Testis (tissue), 3 donors: ENCODE data around the gene PALM2AKAP2. TPM values are rescaled to one million over a fixed set of nuclear protein-coding genes. Genes with fewer than 3 reads are reported as not detected.

ENCODE experiments used
- DNase-seq: peaks from one replicate; pipeline ENCODE4 v3.0.0-alpha.2; 2019
- H3K27ac ChIP-seq, 2 donors: fragments of 200-600 bp; sonication (generic); one replicate each; pipeline ENCODE4 v1.5.1; 2019
- H3K27me3 ChIP-seq: fragments of 200-600 bp; sonication (generic); one replicate; pipeline ENCODE4 v1.5.1; 2019
- H3K36me3 ChIP-seq: fragments of 200-600 bp; sonication (generic); one replicate; pipeline ENCODE4 v1.5.1; 2017; ENCODE audit warnings: low read depth; ENCODE audit errors: missing control alignments
- H3K4me1 ChIP-seq: fragments of 200-600 bp; sonication (generic); one replicate; pipeline ENCODE4 v1.5.1; 2019
- H3K4me3 ChIP-seq, 2 donors: fragments of 200-600 bp; sonication (generic); one replicate each; pipeline ENCODE4 v1.5.1; 2017 to 2019
- H3K9me3 ChIP-seq: fragments of 200-600 bp; sonication (generic); one replicate; pipeline ENCODE4 v1.5.1; 2017
- CTCF ChIP-seq, 3 experiments: fragments of 450-650 bp in 2 of 3; fragments of 200-600 bp in 1 of 3; sonication (generic) in 1 of 3; IDR thresholded peaks; one replicate each; pipeline ENCODE4 v1.5.1; 2016 to 2019; ENCODE audit warnings: antibody characterized with exemption in 3 of 3, mild to moderate bottlenecking in 2 of 3, moderate library complexity in 1 of 3
- POLR2A ChIP-seq: fragments of 450-650 bp; IDR thresholded peaks from one replicate; pipeline ENCODE4 v1.6.1; 2017; ENCODE audit warnings: antibody characterized with exemption, mild to moderate bottlenecking, moderate library complexity
- WGBS, 2 donors: methylation state at CpG; one replicate each; pipeline ENCODE4 v1.1.5; 2018; 5-methylcytosine and 5-hydroxymethylcytosine counted together
- intact Hi-C: fragments of 100-400 bp; cut with DNase I; formaldehyde crosslinking; loops from one replicate; pipeline ENCODE4 v1.15.1; 2023; ENCODE audit warnings: low total_unique reads
- polyA plus RNA-seq: library from polyadenylated mRNA; stranded (reverse); fragments of 350-450 nt; fragmentation: Illumina TruSeq; extraction: RNeasy Lipid Tissue Mini Kit (QIAGEN cat#74804); gene quantifications from one replicate; pipeline ENCODE4 v1.2.3, GENCODE V29; 2014; ENCODE audit warnings: low read depth, low replicate concordance; ENCODE audit not compliant: insufficient read depth
- total RNA-seq, 2 donors: library from RNA; depleted of rRNA; stranded (reverse); fragments of >200 nt; gene quantifications; one replicate each; pipeline ENCODE4 v1.2.3, GENCODE V29; 2016

Gene PALM2AKAP2
- total and polyA plus RNA-seq, 3 donors from 2014 or later, result 0.25 to 2.3 (median 0.87) TPM

- DNase-seq, result no peak
- WGBS, 2 donors, result 93 to 99% methylated on average over 3 to 5 of the region's 5 CpGs
- no peak overlapping the region for H3K27ac ChIP-seq
- no peaks in the 10 kb centered on the region for H3K4me1 ChIP-seq
- H3K36me3 ChIP-seq, result no peaks in the 10 kb centered on the region
- H3K9me3 ChIP-seq, result no peaks in the 10 kb centered on the region
- no peak for TF ChIP-seq POLR2A
- TF ChIP-seq CTCF (IDR thresholded peaks at IDR 0.05), result no peak
- intact Hi-C loops, result no loop called here
- H3K4me3 ChIP-seq, result no peak overlapping the region
- H3K27me3 ChIP-seq, result no peaks in the 10 kb centered on the region
Observed at GRCh38 chr9:109797509-109797908, 17.5 kb downstream of the PALM2AKAP2 start.

GRCh38 chr9:109799141-109799540 is 19.1 kb downstream of the PALM2AKAP2 start:
- WGBS, 2 donors, result 89 to 90% methylated on average over 3 of the region's 3 CpGs
- TF ChIP-seq CTCF (IDR thresholded peaks at IDR 0.05) (no peak), POLR2A (no peak)
- H3K27ac ChIP-seq, result no peak overlapping the region

GRCh38 chr9:109799792-109800191 is 19.8 kb downstream of the PALM2AKAP2 start:
- Histone ChIP-seq H3K4me1 (no peaks in the 10 kb centered on the region), H3K27me3 (no peaks in the 10 kb centered on the region), H3K4me3 (no peak overlapping the region), H3K36me3 (no peaks in the 10 kb centered on the region), H3K9me3 (no peaks in the 10 kb centered on the region), H3K27ac (no peak overlapping the region)
- TF ChIP-seq CTCF (IDR thresholded peaks at IDR 0.05) (no peak), POLR2A (no peak)
- WGBS, 2 donors, result 16 to 59% methylated on average over 2 of the region's 2 CpGs
- no peak for DNase-seq
- intact Hi-C loops, result no loop called here

More at GRCh38 chr9:109799141-109799540, 19.1 kb downstream of the PALM2AKAP2 start:
- Histone ChIP-seq H3K27me3 (no peaks in the 10 kb centered on the region), H3K4me3 (no peak overlapping the region), H3K4me1 (no peaks in the 10 kb centered on the region), H3K36me3 (no peaks in the 10 kb centered on the region), H3K9me3 (no peaks in the 10 kb centered on the region)
- intact Hi-C loops, result no loop called here
- DNase-seq, result no peak

- no peaks in the 10 kb centered on the region for H3K9me3 ChIP-seq
- no peaks in the 10 kb centered on the region for H3K27me3 ChIP-seq
- H3K36me3 ChIP-seq, result no peaks in the 10 kb centered on the region
- DNase-seq, result no peak
- TF ChIP-seq CTCF (IDR thresholded peaks at IDR 0.05) (no peak), POLR2A (no peak)
- H3K4me3 ChIP-seq, result no peak overlapping the region
- intact Hi-C loops, result no loop called here
- no peaks in the 10 kb centered on the region for H3K4me1 ChIP-seq
- WGBS, 2 donors, result 36 to 92% methylated on average over 1 of the region's 1 CpG
- H3K27ac ChIP-seq, result no peak overlapping the region
Observed at GRCh38 chr9:109801484-109801883, 21.5 kb downstream of the PALM2AKAP2 start.

GRCh38 chr9:109802491-109802890 is 22.5 kb downstream of the PALM2AKAP2 start:
- no peak for DNase-seq
- no peak overlapping the region for H3K27ac ChIP-seq
- H3K9me3 ChIP-seq, result no peaks in the 10 kb centered on the region
- no peak overlapping the region for H3K4me3 ChIP-seq
- 100% methylated on average over 1 of the region's 1 CpG for WGBS, 2 donors
- no peaks in the 10 kb centered on the region for H3K36me3 ChIP-seq
- TF ChIP-seq POLR2A (no peak), CTCF (IDR thresholded peaks at IDR 0.05) (no peak)
- intact Hi-C loops, result no loop called here
- no peaks in the 10 kb centered on the region for H3K27me3 ChIP-seq
- no peaks in the 10 kb centered on the region for H3K4me1 ChIP-seq
